Stomach (tissue), 4 donors: ENCODE measurements around the gene BRAP.
A peak's percentile ranks its signal among the peaks of the same experiment; 100 is the strongest.

Experiments
- CTCF ChIP-seq, 7 experiments: fragments of 450-650 bp in 4 of 7; fragments of 200-600 bp in 3 of 7; sonication (generic) in 3 of 7; IDR thresholded peaks; one replicate each; pipeline ENCODE4 v1.5.1; 2016 to 2019; ENCODE audit warnings: antibody characterized with exemption in 7 of 7, control low read depth in 2 of 7, mild to moderate bottlenecking in 1 of 7
- POLR2AphosphoS5 ChIP-seq, 3 donors: sonication (generic); formaldehyde crosslinking; IDR thresholded peaks; one replicate each; pipeline ENCODE4 v1.6.1; 2016; ENCODE audit warnings: antibody characterized with exemption in 3 of 3

- TF ChIP-seq CTCF (IDR thresholded peaks at IDR 0.05) (no peak), POLR2AphosphoS5 (IDR thresholded peaks at IDR 0.05) (peak; percentile 9 to 53 (median 10))
These were observed 42.3 kb downstream of the BRAP start for GRCh38 chr12:111643427-111643826.
